PC-3 (cell line): ENCODE data around the gene PRR14L.

ENCODE experiments used
- CTCF ChIP-seq: fragments of 300-600 bp; sonication (generic); conservative IDR thresholded peaks from 2 replicates; pipeline ENCODE4 v1.5.1; 2017; ENCODE audit warnings: antibody characterized with exemption, low read depth, mild to moderate bottlenecking, low read length
- EZH2phosphoT487 ChIP-seq: fragments of 300-600 bp; sonication (generic); IDR thresholded peaks from 2 replicates; pipeline ENCODE4 v1.6.1; 2018; ENCODE audit warnings: mild to moderate bottlenecking, antibody characterized with exemption, low read length, borderline replicate concordance

- TF ChIP-seq EZH2phosphoT487 (no peak), CTCF (no peak)
These were observed 26.3 kb upstream of the PRR14L start for GRCh38 chr22:31776231-31776630.
